Activated T-cell treated with anti-CD3 and anti-CD28 coated beads for 1 hour (primary cell): ENCODE measurements around the gene HIRA.
"Not testable (repeated sequence)": the region's sequence is repeated elsewhere in the genome, so short reads cannot be mapped to it uniquely, and the experiment has no call there.

Experiments used
- DNase-seq: peaks from one replicate; pipeline ENCODE4 v3.0.0-alpha.2; 2020; ENCODE audit warnings: low read depth

HIRA gene

DNA sequence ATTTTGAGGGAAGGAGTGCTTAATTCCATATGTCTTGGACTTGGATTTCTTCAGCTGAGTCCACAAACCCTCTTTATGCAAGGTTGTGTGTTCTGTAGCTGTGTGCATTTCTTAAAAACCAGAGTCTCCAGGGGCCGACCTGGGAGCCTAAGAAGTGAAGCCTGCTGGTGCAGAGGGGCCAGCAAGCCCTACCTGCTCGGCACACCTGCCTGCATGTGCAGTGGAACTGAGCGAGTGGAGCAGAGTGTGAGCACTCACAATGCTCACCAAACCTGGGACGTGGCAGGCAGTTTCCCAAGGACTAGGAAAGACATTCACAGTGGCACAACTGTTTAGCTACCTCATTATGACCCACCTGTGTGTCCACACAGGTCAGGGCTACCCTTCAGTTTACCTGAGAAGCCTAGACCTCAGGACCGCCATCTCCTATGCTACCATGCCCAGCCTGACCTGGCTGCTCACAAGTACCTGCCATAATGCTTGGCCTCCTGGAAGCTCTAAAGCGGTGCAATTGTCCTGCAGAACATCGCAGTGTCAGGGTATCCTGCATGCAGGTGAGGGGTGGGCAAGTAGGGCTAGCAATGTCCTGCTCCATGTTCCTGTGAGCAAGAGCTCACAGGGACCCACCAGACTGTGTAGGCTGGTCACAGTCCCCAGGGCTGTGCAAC lies 12.1 kb upstream of the HIRA start:
- no peak for DNase-seq

DNA sequence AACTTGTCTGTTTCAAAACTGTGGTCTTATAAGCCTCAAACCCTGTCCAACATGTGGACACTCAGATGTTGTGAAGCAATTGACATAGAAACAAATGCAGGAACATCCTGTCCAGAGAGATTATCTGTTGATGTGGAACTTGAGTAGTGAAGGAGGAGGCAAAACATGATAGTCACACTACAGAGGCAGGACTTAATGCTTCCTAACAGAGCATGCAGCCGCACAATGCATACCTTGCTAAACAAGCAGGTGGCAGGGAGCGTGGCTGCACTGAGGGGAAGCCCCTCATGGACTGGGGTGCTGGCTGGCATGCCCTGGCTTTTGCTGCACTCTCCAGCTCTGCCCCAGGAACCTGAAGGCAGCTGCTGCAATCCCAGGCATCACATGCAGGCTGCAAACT lies 10.6 kb upstream of the HIRA start:
- DNase-seq: no peak

DNA sequence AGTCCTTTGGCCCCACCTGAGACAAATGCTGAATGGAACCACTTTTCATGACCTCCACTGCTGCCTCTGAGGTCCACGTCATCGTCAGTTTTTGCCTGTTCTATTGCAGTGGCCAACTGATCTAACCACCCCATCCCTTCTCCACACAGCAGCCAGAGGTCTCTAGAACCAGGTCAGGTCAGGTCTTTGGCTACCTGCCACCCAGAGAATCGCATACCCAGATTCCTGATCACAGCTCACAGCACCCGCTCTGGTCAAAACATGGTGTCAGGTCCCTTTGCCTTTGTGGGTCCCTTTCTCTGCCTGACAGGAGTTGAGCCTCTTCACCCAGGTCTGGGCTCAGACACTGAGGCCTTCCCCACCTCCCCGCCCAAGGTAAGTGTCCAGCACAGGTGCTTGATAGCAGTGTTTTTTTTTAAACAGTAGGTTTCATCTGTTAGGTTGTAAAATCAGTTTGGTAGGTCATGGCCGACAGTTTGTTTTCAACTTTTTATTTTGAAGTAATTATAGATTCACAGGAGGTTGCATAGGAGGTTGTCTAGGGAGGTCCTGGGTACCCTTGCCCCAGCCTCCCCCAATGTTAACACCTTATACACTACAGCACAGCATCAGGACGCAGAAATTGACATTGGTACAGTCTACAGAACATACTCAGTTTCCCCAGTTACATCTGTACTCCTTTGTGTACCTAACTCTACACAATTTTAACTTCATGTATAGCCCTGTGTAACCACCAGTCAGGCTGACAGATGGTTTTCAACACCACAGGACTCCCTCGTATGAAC lies 9.1 kb upstream of the HIRA start:
- DNase-seq: no peak

DNA sequence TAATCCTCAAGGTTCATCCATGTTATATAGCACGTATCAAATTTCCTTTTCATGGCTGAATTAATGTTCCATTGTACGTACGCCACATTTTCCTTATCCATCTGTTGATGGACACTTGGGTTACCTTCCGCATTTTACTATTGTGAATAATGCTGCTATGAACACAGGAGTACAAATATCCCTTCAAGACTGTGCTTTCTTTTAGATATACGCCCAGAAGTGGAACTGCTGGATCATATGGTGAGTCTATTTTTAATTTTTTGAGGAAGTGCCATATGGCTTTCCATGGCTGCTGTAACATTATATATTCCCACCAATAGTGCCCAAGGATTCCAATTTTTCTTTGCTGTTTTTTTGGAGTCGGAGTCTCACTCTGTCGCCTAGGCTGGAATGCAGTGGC lies 6.8 kb upstream of the HIRA start:
- DNase-seq: no peak

DNA sequence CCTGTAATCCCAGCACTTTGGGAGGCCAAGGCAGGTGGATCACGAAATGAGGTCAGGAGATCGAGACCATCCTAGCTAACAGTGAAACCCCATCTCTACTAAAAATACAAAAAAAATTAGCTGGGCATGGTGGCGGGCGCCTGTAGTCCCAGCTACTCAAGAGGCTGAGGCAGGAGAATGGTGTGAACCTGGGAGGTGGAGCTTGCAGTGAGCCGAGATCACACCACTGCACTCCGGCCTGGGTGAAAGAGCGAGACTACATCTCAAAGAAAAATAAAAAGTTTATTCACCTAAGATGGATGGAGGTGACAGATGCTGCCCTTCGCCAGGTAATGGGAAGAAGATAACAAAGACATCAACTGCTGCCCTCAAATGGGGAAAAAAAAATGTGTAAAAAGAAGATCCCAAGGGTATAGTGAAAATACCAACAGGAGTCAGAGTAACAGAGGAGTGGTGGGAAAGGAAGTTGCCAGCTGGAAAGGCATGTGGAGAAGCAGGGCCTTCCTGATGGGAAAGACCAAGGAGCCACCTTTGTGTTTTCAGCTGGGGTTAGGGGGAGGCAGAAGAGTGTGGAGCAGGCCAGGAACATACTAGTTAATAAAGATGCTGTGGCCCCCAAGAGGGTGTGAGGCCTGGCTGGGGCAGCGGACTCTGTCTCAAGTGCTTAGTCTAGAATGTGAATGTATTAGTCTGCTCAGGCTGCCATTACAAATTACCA lies 5.1 kb upstream of the HIRA start:
- DNase-seq: not testable (repeated sequence)

DNA sequence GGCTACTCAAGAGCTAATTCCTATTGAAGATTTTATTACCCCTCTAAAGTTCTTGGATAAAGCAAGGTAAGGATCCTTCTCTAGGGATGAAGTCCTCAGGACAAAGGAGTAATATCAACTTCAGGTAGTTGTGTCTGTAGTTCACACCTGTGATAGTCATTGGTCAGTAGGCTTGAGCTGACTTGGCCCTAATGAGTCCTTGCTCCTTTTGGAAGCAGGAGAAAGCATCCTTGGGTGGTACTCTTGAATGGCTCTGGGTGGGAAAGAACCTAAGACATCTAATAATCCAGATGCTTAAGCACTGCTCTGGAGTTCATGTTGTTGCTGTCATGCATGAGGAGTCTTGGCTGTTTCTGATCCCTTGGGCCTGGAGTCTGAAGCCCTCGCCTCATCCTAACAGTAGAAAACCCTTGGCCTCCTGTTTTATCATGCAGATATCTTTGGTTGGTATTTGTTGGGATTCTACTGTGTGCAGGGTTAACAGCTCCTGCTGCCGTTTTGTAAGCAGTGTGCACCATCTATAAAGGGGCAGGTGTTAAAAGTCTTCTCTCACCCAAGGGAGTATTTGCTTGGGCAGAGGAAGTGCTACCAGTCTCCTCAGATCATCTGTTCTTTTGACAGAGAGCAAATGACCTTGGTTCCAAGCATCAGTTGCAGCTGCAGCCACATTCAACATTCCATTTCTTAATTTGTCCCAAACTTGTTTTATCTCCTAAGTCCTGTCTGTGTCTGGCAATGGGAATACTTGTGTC lies 3.5 kb upstream of the HIRA start:
- no peak for DNase-seq

DNA sequence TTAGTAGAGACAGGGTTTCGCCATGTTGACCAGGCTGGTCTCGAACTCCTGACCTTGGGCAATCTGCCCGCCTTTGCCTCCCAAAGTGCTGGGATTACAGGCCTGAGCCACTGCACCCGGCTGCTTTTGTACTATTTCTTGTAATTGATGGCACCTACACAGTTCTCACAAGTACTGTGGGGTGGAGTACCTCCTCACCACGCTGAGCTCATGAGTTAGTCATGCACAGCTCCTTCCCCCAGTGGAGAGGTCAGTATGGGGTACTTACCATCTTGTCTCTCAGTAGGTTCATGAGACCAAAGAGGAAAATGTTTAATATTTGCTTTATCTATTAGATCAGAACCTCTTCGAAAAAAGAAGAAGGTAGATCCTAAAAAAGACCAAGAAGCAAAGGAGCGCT lies 2.9 kb upstream of the HIRA start:
- DNase-seq: no peak

DNA sequence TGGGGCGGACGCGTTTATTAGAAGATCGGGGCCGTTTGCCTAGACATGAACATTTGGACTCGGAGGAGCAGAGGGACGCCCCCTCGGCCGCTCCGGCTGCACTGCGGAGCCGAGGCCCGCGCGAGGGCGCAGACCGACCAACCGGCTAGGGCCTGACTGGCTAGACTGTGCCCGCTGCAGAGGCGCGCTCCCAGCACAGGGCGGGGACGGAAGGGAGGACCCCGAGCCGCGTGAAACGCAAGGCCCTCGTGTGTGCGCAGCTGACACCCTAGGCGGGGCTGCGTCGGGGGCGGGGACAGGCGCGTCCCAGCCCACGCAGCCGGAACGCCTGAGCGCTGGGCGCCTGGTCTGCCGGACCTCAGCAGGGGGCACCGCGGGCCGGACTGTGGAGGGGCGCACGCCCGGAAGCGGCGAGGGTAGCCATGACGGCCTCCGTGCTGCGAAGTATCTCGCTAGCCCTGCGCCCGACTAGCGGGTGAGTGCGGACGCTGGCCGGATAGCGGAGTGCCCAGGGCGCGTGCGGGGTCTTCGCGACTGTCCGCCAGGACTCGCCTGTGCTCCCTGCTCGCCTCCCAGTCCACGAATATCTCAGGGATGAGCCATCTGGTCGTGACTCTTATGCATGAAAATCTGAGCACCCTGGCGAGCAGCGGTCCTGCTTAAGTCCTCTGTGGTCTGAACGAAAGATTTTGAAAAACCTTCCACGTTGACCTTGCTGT lies 759 bp upstream of the HIRA start, which contains the start of gene MRPL40:
Gene MRPL40 (plus strand): TSS at position 413 of the 719 bp plus-strand sequence. CDS start 10 bp downstream, at position 423.
- peak; percentile 77 for DNase-seq

DNA sequence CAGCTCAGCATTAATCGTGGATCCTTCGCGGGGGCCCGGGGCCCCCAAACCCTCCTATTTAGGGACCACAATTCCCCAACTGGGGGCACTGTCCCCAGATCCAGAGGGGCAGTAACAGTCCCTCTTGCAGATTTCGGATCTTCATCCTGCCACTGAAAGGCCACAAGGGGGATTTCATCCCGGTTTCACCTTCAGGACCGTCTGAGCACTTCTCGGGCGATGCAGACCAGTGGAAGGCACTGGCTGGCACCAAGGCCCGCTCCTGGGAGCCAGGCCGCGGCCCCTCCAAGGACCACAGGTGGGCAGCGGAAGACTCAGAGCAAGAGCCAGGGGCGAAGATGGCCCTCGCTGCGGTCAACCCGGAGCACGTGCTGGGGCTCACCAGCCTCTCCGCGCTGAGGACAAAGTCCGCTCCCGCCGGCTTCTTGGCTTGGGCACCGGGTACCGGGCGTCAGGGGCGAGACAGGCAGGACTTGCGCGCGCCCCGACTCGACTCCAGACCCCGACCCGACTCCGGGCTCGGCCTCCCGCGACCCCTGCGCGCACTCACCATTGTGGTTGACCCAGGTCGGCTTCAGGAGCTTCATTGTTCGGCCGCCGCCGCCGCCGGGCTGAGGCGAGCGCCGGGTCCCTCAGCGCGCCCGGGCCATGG lies 517 bp downstream of the HIRA start:
- no peak for DNase-seq

DNA sequence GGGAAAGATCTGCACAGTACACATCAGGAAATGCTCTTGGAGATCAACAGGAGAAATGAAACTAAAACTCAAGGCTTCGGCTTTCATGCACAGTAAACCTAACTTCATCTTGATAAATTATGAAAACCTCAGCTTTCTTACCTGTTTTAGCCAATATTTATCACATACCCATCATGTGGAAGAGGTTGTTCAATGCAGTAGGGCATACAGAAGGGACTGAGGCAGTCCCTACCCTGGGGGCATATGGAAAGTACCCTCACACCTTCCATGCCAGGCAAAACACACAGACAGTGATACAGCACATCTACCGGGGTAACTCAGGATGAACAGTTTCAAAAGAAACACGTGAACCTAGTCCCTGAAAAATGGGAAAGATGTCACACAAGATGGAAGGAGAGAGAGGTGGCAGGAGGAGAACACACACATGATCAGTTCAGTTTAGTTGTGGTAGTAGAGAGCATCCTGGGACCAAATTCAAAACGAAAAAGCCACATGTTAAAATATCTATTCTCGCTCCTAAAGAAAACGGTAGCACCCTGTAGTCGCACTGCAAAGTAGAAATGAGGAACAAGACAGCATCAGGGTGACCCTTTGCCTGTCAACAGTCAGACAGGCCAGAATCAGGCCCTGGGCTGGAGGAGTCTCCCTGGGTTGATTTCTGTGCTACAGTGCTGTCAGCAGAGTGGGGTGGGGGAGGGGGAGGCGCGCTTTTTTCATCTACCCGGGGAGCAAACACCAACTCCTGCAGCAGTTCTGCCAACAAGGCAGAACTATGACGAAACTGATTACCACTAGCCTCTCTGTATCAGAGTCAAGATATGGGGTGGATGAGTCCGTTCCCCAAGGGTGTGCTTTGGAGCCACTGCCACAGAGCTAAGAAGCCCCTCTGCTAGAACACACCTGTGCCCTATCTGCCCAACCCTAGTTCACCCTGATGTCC lies 1.3 kb downstream of the HIRA start:
- DNase-seq: peak; percentile 22

DNA sequence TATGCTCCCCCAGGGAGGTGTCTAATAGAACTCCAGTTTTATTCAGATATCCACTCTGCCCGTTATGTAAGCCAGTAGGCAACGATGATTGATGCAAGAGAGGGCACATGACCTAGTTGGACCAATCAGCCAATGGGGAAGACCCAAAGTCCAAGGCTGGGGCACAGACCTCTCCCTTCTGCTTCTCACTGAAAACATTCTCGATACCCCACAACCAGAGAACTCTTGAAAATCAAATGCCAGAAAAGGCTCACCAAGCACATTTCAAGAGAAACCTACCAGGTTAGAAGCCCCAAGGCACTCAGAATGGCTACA lies 7.4 kb downstream of the HIRA start:
- no peak for DNase-seq

DNA sequence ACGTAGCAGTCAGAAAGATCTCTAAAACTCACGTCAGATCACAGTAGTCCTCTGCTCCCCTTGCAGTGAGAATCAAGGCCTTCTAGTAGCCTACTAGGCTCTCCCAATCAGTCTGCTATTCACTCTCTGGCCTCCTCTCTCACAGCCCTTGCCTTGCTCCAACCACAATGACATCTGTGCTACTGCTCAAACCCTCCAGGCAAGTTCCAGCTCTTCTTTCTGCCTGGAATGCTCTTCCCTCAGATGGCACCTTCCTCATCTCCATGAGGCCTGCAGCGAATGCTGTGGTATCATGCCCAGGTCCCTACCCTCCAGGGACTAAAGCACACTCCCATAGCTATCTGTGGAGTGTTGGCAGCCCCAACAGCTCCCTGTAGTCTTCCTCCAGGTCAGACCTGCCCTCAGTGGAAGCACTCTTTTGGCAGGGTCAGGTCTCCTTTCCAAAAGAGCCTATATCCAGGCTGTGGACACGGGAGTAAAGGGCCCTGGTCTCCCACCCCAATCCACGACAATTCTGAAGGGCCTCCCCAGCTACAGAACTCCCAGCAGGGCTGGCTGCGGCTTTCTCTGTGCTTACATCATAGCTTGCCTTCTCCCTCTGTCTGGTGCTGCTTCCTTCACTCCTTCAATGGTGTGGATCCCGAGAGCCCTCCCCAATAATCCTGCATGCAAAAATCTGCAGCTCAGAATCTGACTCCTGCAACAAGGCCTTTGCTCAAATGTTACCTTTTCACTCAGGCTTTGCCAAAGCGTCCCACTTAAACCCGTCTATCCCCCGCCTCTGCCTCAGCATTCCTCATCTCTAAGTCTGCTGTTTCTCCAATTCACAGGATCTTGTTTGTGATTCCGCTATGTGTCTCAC lies 8.9 kb downstream of the HIRA start:
- no peak for DNase-seq

DNA sequence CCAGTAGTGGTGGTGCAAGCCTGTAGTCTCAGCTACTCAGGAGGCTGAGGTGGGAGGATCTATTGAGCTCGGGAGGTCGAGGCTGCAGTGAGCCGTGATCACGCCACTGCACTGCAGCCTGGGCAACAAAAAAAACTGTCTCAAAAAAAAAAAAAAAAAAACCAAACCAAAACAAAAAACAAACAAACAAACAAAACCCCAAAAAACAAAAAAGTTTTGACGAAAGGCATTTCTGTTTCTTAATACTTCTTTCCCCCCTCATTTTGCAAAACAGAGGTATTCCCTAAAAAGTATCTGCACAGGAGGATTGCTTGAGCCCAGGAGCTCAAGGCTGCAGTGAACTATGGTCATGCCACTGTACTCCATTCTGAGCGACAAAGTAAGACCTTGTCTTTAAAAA lies 11.2 kb downstream of the HIRA start:
- no peak for DNase-seq

DNA sequence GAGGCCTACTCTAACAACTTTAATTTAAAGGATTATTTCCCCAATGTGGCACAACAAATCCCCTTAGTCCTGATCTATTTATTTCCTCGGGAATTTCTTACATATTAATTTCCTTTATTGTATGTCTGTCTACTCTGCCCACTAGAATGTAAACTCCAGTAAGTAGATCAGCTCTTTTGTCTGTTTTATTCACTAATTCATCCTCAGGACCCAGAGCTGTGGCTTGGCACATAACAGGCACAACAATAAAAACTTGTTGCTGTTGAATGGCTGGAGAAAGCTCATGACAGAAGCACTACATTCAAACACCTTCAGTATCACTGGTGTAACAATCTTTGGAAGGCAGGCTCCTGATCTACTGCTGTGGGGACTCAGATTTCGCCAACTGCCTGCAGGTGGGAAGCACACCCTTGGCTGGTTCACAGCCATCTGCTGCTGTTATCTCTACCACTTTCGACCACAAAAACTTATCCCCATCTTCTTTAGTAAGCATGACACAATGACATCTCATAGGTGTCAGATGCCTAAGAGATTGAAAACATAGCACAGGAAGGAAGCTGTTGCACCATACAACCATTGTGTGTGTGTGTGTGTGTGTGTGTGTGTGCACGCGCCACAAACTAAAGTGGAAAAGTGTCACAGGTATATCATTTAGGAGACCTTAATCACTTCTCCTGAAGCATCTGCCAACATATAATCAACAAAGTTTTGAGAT lies 11.9 kb downstream of the HIRA start:
- no peak for DNase-seq

DNA sequence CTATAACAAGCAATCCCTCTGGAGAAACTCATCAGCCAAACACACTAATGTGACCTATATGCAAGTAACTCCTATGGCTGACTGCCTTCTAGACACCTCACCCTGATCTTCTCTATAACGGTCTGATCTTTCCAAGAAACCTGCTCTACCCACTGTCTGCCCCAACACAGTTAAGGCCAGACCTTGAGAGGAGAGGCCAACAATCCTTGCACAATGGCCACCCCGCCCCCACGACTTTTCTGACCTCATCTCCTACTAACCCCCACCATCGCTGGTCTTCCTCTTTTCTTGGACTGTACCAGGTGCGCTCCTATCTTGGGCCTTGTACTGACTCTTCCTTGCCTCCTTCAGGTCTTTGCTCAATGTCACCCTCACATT lies 12.5 kb downstream of the HIRA start:
- no peak for DNase-seq

DNA sequence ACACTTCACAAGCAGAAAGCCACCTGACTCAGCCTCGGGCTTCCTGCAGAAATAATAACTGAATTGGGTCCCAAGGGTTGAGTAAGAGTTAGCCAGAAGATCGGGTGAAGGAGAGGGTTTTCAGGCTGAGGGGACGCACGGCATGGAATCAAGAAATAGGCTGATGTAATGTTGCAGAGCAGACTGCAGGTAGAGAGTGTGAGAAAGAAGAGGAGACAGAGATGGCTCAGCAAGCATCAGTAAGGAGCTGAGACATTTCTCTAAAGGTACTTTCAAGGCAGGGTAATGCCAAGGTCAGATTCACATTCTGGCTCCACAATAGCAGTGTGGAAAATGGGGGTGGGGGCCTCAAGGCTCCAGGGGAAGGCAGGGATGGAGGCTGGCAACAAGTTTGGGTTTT lies 18.6 kb downstream of the HIRA start:
- no peak for DNase-seq

DNA sequence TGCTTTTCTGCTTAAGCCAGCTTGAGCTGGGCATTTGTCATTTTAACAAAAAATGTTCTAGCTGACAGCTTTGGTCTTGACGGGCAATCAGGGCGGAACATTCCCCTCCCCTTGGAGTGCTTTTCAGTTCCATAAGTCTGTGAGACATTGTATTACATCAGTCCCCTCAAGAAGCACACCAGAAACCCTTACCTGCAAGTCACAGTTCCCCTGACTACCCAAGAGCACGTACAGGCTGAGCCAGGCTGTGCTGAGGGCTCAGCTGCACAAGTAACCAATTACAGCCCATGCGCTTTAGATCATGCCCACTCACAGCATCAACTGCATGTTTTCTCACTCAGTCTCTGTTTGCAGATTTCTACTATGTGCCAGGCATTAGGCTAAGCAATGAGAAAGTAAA lies 19.1 kb downstream of the HIRA start:
- no peak for DNase-seq

DNA sequence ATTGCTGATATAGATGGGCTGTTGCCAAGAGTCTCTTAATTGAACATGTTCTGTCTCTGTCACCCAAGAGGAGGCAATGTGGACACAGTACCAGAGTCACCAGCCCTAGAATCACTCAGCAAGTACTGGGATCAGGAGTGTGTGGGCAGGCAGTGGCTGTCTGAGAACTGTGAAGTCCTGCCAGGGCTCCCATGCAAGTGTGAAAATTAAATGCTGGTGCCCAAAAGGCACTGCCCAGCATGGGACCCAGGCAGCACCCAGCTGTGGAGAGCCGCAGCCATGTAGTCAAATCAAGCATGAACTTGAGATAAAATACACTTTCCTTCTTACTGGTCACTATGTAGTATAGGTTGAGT lies 19.9 kb downstream of the HIRA start:
- no peak for DNase-seq
